SU-DHL-6 (cell line): ENCODE data around the gene FAM200A.

Experiments used
- CTCF ChIP-seq: fragments of 200-600 bp; sonication (generic); IDR thresholded peaks from one replicate; pipeline ENCODE4 v1.5.1; 2017; ENCODE audit warnings: antibody characterized with exemption, mild to moderate bottlenecking, low read length, moderate library complexity; ENCODE audit not compliant: insufficient read depth, poor library complexity, severe bottlenecking
- EZH2phosphoT487 ChIP-seq: fragments of 200-600 bp; sonication (generic), shearing (Covaris generic); conservative IDR thresholded peaks from 2 replicates; pipeline ENCODE4 v1.6.1; 2018; ENCODE audit warnings: mild to moderate bottlenecking, antibody characterized with exemption, low read length, moderate library complexity, mixed read lengths

- no peak for TF ChIP-seq CTCF
- no peak for TF ChIP-seq EZH2phosphoT487
These were observed 37.9 kb downstream of the FAM200A start for GRCh38 chr7:99514050-99514449.
